Right cardiac atrium (tissue), 5 donors: ENCODE measurements around the gene C19orf73. TPM values are rescaled to one million over a fixed set of nuclear protein-coding genes. Genes with fewer than 3 reads are reported as not detected.
A peak's percentile ranks its signal among the peaks of the same experiment; 100 is the strongest.
"Not testable (repeated sequence)": the region's sequence is repeated elsewhere in the genome, so short reads cannot be mapped to it uniquely, and the experiment has no call there.

ENCODE experiments used
- ATAC-seq, 2 donors: fragments of 200-7000 bp; cut with Tn5 transposase; one replicate each; pipeline versions ENCODE4 v1.8.0 to v1.9.1; 2020; ENCODE audit warnings: moderate library complexity in 2 of 2, mild to moderate bottlenecking in 1 of 2
- DNase-seq, 3 donors: peaks; one replicate each; pipeline ENCODE4 v3.0.0-alpha.2; 2020
- H3K27ac ChIP-seq: one replicate; pipeline ENCODE4 v1.5.1; 2013; ENCODE audit warnings: mild to moderate bottlenecking, low read length, control low read depth, moderate library complexity
- H3K27me3 ChIP-seq: one replicate; pipeline ENCODE4 v1.6.1; 2013; ENCODE audit not compliant: control insufficient read depth, insufficient read depth
- H3K4me1 ChIP-seq: one replicate; pipeline ENCODE4 v1.6.1; 2013; ENCODE audit warnings: low read length; ENCODE audit not compliant: control insufficient read depth, insufficient read depth
- H3K4me3 ChIP-seq: one replicate; pipeline ENCODE4 v1.5.1; 2013; ENCODE audit warnings: low read length, control low read depth
- H3K9me3 ChIP-seq: one replicate; pipeline ENCODE4 v1.6.1; 2013; ENCODE audit warnings: low read length; ENCODE audit not compliant: control insufficient read depth
- WGBS: extraction: QIAGEN DNeasy Blood & Tissue Kit; methylation state at CpG from one replicate; pipeline ENCODE4 v1.1.7; 2013; 5-methylcytosine and 5-hydroxymethylcytosine counted together
- intact Hi-C, 4 donors: fragments of 100-400 bp; cut with DNase I; formaldehyde crosslinking; loops; one replicate each; pipeline versions ENCODE4 v1.11.0 to v1.14.0; 2022 to 2023
- polyA plus RNA-seq: library from polyadenylated mRNA; stranded (reverse); fragments of 200-250 nt; gene quantifications from one replicate; pipeline ENCODE4 v1.2.3, GENCODE V29; 2013
- total RNA-seq, 4 donors: library from RNA; stranded (reverse); fragmentation: NEBNext Ultra II Directional; extraction: Animal tissue kit (Norgen Biotek cat#: 25700); gene quantifications; one replicate each; pipeline ENCODE4 v1.2.1, GENCODE V29; 2021
- donor health status: healthy with polysubstance abuse.
- donor health status: DM: no; HTN: yes; CAD: no.
- donor health status: DM: no; HTN: no; CAD: no.
- donor health status: DM: no; HTN: yes; CAD: no; lungs with severe emphysema.
- donor health status: DM: yes; HTN: yes; CAD: no.

The C19orf73 gene
- total and polyA plus RNA-seq, 5 donors: 1.2 to 3.3 (median 2.0) TPM

DNA sequence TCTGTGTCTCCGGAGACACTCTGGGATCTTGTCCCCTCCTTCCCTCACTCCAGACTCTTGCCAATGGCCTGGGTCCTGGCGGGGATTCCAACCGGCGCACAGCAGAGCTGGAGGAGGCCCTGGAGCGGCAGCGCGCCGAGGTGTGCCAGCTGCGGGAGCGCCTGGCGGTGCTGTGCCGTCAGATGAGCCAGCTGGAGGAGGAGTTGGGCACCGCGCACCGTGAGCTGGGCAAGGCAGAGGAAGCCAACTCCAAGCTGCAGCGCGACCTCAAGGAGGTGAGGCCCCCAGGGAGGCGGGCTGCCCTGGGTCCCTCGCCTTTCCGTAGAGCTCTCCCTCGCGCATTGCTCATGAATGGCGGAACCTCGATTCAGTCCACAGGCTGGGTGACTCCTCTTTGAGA is 11.4 kb upstream of the C19orf73 start:
- no peaks in the 10 kb centered on the region for H3K27me3 ChIP-seq
- H3K4me1 ChIP-seq: peaks cover 2% of the 10 kb centered on the region
- H3K4me3 ChIP-seq: no peak overlapping the region
- H3K27ac ChIP-seq: no peak overlapping the region
- H3K9me3 ChIP-seq: no peaks in the 10 kb centered on the region
- DNase-seq: peak in 1 of 3 donors; percentile 45
- no peak for ATAC-seq
- 92% methylated on average over 24 of the region's 24 CpGs for WGBS
- intact Hi-C loops: no loop called here

DNA sequence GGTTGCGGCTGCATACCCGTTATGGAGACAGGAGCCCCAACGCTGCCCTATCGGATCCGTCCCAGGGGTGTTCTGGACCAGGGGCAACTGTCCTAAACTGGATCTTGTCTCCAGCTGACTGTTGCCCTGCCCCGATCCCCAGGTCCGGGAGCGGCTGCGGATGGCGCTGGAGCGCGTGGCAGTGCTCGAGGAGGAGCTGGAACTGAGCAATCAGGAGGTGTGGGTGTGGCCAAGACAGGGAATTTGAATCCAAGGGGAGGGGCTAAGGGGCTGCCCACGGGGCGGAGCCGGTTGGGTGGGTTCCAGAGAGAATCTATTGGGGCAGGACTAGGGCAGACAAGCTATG is 10.3 kb upstream of the C19orf73 start:
- Histone ChIP-seq H3K27ac (no peak overlapping the region), H3K4me1 (peaks cover 2% of the 10 kb centered on the region), H3K4me3 (no peak overlapping the region), H3K27me3 (no peaks in the 10 kb centered on the region), H3K9me3 (no peaks in the 10 kb centered on the region)
- intact Hi-C loops: no loop called here
- WGBS: 65% methylated on average over 16 of the region's 16 CpGs
- no peak for ATAC-seq
- DNase-seq: peak in 2 of 3 donors; percentile 59 to 77

DNA sequence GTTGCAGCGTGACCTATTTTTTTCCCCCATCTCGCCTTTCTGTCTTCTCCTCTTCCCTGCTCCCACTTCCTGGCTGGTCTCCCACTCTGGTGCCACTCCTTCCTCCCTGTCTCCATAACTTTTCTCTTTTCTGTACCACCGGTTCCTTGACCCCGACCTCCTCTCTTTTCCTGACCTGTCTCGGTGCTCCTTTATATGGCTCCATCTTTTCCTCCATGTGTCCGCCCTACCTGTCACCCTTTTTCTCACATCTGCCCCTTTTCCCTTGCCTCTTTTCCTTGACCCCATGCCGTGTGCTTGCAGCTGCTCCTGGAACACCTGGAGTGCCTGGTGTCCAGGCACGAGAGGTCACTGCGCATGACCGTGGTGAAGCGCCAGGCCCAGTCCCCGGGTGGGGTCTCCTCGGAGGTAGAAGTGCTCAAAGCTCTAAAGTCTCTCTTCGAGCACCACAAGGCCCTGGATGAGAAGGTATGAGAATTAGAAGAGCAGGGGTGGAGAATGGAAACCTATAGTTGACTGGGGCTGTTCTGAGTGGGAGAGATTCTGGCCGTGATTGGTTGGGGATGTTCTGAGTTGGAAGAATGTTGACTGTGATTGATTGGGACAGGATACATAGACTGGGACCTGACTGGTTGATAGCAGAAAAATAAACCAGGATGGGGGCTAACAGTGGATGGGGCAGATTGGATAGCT is 9.7 kb upstream of the C19orf73 start:
- no peaks in the 10 kb centered on the region for H3K27me3 ChIP-seq
- intact Hi-C loops: no loop called here
- peaks cover 2% of the 10 kb centered on the region for H3K4me1 ChIP-seq
- WGBS: 66% methylated on average over 15 of the region's 15 CpGs
- no peaks in the 10 kb centered on the region for H3K9me3 ChIP-seq
- ATAC-seq (no peak), DNase-seq (peak in 1 of 3 donors; percentile 46)
- peak overlapping the region; percentile 26 for H3K4me3 ChIP-seq
- no peak overlapping the region for H3K27ac ChIP-seq

DNA sequence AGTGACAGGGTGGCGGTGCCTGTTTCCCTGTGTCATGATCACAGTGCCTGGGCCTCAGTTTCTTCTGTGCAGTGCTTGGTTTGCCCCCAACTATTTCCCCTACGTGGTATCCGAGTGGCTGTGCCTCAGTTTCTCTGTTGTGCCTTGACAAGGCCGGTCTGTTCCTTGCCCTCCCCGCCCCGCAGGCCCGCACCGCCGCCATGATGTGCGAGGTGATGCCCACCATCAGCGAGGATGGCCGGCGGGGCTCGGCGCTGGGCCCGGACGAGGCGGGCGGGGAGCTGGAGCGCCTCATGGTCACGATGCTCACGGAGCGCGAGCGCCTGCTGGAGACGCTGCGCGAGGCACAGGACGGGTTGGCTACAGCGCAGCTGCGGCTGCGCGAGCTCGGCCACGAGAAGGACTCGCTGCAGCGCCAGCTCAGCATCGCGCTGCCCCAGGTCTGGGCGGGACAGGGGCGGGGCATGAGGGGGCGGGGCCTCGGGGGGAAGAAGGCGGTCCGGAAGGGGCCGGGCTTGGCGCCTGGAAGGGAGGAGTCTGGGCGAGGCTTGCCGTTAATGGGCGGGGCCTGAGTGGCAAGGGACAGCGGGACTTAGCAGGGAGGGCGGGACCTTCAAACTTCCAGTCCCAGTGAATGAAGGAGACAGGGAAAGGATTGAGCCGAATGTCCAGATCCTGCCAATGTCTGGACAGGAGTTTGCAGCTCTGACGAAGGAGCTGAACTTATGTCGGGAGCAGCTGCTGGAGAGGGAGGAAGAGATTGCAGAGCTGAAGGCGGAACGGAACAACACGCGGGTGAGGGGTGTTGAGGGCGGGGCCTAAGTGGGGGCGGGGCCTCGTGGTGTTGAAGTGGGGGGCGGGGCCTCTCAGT is 9.0 kb upstream of the C19orf73 start:
- WGBS: 3% methylated on average over 63 of the region's 63 CpGs
- H3K27ac ChIP-seq: no peak overlapping the region
- peak; percentile 97 for ATAC-seq
- H3K27me3 ChIP-seq: no peaks in the 10 kb centered on the region
- peak; percentile 97 to 99 (median 97) for DNase-seq
- no peaks in the 10 kb centered on the region for H3K9me3 ChIP-seq
- intact Hi-C loops: no loop called here
- peak overlapping the region; percentile 26 for H3K4me3 ChIP-seq
- peaks cover 2% of the 10 kb centered on the region for H3K4me1 ChIP-seq

DNA sequence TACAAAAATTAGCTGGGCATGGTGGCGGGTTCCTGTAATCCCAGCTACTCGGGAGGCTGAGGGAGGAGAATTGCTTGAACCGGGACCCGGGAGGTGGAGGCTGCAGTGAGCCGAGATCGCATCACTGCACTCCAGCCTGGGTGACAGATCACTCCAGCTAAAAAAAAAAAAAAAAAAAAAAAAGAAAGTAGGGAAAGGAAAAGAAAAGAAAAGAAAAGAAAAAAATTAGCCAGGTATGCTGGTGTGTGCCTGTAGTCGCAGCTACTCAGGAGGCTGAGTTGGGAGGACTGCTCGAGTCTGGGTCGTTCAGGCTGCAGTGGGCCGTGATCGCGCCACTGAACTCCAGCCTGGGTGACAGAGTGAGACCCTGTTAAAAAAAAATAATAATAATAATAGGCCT is 8.3 kb upstream of the C19orf73 start:
- H3K4me1 ChIP-seq, intact Hi-C loops, H3K9me3 ChIP-seq, H3K4me3 ChIP-seq, H3K27me3 ChIP-seq, DNase-seq, H3K27ac ChIP-seq, ATAC-seq: not testable (repeated sequence)
- 97% methylated on average over 12 of the region's 12 CpGs for WGBS

DNA sequence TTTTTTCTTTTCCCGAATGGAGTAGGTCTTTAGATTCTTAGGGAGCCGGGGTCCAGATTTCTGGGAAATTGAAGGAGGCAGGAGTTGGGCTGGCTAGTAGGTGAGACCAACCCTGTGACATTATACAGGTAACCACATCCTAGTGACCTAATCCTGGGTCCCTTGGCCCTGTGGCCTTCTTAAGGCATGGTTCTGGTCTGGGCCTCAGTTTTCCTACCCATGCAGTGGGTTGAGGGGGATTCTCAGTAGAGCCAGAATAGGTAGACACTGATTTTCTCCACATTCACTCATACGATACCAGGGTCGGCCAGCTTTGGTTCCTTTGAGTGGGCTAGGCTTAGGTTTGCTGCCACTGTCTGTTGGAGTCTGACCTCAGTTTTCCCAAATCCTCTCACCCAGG is 7.6 kb upstream of the C19orf73 start:
- no peak for ATAC-seq
- DNase-seq: peak in 1 of 3 donors; percentile 16
- Histone ChIP-seq H3K27me3 (no peaks in the 10 kb centered on the region), H3K4me3 (no peak overlapping the region), H3K9me3 (no peaks in the 10 kb centered on the region), H3K27ac (no peak overlapping the region), H3K4me1 (peaks cover 2% of the 10 kb centered on the region)
- WGBS: 74% methylated on average over 4 of the region's 4 CpGs
- intact Hi-C loops: no loop called here

DNA sequence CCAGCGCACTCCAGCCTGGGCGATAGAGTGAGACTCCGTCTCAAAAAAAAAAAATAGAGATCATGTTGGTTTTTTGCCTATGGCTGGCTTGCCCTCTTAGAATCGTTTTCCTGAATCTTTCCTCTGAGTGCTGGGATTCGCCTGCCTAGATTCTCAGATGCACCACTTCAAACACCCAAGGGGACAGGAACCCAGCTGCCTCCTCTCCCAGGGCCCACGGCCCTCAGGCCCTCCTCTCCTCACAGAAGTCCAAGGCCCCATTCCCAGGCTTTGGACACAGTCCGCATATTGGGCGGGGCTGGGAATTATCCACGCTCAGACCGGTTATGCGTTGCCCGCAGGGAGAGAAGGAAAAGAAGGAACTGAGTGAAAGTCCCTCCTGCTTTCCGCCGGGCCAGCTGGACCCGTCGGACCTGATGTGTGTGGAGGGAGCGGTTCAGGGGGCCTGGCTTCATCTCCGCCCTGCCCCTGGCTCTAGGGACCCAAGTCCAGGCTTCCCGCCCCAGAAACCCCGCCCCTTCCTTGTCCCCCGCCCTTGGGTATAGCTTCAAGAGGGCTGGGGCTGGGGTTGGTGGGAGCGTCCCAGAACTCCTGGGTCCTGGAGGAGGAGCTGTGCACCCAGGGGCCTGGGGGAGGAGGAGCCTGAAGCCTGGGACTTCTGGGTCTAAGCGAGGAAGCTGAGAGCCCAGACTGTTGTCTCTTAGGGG is 6.2 kb upstream of the C19orf73 start:
- 35% methylated on average over 23 of the region's 23 CpGs for WGBS
- peak; percentile 44 to 79 (median 78) for DNase-seq
- intact Hi-C loops: no loop called here
- ATAC-seq: no peak
- Histone ChIP-seq H3K4me1 (peaks cover 2% of the 10 kb centered on the region), H3K9me3 (no peaks in the 10 kb centered on the region), H3K27me3 (no peaks in the 10 kb centered on the region), H3K27ac (no peak overlapping the region), H3K4me3 (no peak overlapping the region)

DNA sequence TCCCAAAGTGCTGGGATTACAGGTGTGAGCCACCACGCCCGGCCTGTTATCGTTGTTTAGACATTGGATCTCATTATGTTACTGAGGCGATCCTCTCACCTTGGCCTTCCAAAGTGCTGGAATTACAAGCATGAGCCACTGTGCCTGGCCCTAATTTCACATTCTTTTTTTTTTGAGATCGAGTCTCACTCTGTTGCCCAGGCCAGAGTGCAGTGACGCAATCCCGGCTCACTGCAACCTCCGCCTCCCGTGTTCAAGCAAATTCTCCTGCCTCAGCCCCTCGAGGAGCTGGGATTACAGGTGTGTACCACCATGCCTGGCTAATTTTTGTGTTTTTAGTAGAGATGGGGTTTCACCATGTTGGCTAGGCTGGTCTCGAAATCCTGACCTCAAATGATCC is 4.3 kb upstream of the C19orf73 start:
- not testable (repeated sequence) for H3K4me1 ChIP-seq, H3K27ac ChIP-seq, H3K4me3 ChIP-seq, ATAC-seq, H3K27me3 ChIP-seq, H3K9me3 ChIP-seq
- WGBS: 92% methylated on average over 11 of the region's 11 CpGs
- intact Hi-C loops: loop anchor here in 1 of 4 donors (5.0 kb wide), 1 partner anchor 34 kb away; the partner anchor contains the start of genes HRC and TRPM4
- DNase-seq: peak in 1 of 3 donors; percentile 9

DNA sequence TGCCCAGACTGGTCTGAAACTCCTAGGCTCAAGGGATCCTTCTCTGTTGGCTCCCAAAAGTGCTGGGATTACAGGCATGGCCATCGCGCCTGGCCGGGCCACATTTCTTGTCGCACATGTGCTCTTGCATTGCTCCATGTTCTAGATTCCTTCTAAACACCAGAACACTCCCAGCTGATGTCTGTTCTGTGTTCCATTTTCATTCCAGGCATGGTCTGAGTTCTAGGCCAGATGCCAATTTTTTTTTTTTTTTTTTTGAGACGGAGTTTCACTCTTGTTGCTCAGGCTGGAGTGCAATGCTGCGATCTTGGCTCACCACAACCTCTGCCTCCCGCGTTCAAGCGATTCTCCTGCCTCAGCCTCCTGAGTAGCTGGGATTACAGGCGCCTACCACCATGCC is 2.9 kb upstream of the C19orf73 start:
- DNase-seq, H3K9me3 ChIP-seq, H3K27ac ChIP-seq, ATAC-seq, H3K27me3 ChIP-seq, H3K4me1 ChIP-seq, H3K4me3 ChIP-seq: not testable (repeated sequence)
- WGBS: 71% methylated on average over 10 of the region's 10 CpGs
- intact Hi-C loops: loop anchor here in 1 of 4 donors (5.0 kb wide), 1 partner anchor 35 kb away; the partner anchor contains the start of genes HRC and TRPM4

DNA sequence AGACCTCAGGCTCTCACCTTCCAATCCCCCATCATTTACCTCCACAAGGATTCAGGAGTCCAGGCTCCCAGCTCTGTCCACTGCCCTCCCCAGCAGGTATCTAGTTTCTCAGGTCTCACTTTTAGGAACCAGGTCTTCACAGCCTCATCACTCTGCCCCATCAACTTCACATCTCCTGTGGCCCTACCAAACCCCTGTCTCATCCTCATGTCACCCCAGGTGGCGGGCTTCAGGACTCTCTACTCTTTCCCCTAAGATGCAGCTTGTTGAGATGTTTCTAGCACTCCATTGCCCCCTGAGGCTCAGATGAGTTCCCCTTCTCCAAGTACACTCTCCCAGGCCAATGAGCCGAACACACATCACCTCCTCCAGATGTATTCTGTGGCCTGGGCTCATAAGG is 1.9 kb upstream of the C19orf73 start:
- no peak overlapping the region for H3K4me3 ChIP-seq
- H3K27me3 ChIP-seq: no peaks in the 10 kb centered on the region
- H3K4me1 ChIP-seq: no peaks in the 10 kb centered on the region
- 91% methylated on average over 2 of the region's 2 CpGs for WGBS
- no peaks in the 10 kb centered on the region for H3K9me3 ChIP-seq
- no peak overlapping the region for H3K27ac ChIP-seq
- ATAC-seq (no peak), DNase-seq (no peak)
- intact Hi-C loops: loop anchor here in 1 of 4 donors (5.0 kb wide), 1 partner anchor 36 kb away; the partner anchor contains the start of genes HRC and TRPM4

DNA sequence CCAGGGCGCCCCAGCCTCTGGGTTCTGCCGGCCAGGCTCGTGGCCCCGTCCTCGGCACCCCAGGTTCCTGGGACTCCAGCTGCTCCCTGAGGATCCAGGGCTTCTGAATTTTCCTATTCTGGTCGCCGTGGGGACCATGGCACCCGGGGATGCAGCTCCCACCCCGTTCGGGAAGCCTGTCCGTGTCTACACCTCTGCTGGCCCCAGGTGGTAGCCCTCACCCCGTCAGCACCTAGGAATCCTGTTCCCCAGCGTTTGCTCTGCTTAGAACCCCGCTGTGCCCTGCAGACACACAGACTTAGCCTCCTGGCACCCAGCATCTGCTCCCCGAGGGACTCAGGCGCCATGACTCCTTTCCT is 1.4 kb upstream of the C19orf73 start:
- Histone ChIP-seq H3K4me3 (no peak overlapping the region), H3K27me3 (no peaks in the 10 kb centered on the region), H3K27ac (no peak overlapping the region), H3K4me1 (no peaks in the 10 kb centered on the region), H3K9me3 (no peaks in the 10 kb centered on the region)
- DNase-seq: no peak
- 11% methylated on average over 16 of the region's 16 CpGs for WGBS
- intact Hi-C loops: loop anchor here in 1 of 4 donors (5.0 kb wide), 1 partner anchor 37 kb away; the partner anchor contains the start of genes HRC and TRPM4
- no peak for ATAC-seq
